ENCODE data around the gene MED8. TPM values are rescaled to one million over a fixed set of nuclear protein-coding genes. Genes with fewer than 3 reads are reported as not detected.

MED8 gene
- total and polyA plus RNA-seq, 9 of the 15 experiments (the other 6 are each of a cell fraction or from before 2014, with no cell fraction given): 23.0 to 120 (median 56.4) TPM

DNA sequence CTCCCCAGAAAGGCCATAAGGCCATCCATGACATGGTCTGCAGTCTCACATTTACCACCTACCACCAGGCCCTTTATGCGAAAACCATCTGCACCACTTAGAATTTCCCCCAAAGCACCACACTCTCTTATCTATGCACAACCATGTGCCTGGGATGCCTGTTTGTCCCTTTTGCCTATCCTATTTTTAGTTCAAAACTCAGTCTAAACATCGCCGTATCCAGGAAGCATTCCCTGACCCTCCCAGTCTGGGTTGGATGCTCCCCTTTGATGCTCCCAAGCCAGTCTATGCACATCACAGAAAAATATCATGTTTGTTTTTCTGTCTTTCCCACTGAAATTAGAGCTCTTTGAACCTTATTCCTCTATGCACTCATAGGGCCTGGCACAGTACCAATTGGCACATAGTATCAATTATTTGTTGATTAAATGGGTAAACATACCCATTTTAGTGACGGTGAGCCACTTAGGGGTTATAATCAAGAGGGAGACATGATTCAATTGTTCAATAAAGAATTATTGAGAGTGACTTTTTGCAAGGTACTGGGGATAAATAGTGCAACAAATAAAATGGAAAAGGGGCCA is 45.2 kb downstream of the MED8 start (continued):
- TF ChIP-seq MGA (IDR thresholded peaks at IDR 0.05) (0 out of 2 replicates have a peak, but pooled peaks have one; percentile 29), CHD4 (IDR thresholded peaks at IDR 0.05; ENCODE audit: insufficient read depth, insufficient replicate concordance, low read depth, low read length, poor library complexity, severe bottlenecking) (no peak), SREBF2 (CRISPR knock-in tag; IDR thresholded peaks at IDR 0.05) (no peak), NFIC (IDR thresholded peaks at IDR 0.05) (peak; percentile 14; the same call in 1 of the 2 replicates), EP300 (IDR thresholded peaks at IDR 0.05; ENCODE audit: low read length) (peak; percentile 48; the same call in 1 of the 2 replicates), HDAC6 (IDR thresholded peaks at IDR 0.05; ENCODE audit: low read depth, low read length) (no peak), ZNF253 (CRISPR knock-in tag; conservative IDR thresholded peaks at IDR 0.05) (no peak), XRCC3 (IDR thresholded peaks at IDR 0.05) (no peak), HLTF (IDR thresholded peaks at IDR 0.05) (no peak), L3MBTL2 (IDR thresholded peaks at IDR 0.05) (no peak; the same call in 1 of the 2 replicates)
- TF ChIP-seq, protein P1, sequence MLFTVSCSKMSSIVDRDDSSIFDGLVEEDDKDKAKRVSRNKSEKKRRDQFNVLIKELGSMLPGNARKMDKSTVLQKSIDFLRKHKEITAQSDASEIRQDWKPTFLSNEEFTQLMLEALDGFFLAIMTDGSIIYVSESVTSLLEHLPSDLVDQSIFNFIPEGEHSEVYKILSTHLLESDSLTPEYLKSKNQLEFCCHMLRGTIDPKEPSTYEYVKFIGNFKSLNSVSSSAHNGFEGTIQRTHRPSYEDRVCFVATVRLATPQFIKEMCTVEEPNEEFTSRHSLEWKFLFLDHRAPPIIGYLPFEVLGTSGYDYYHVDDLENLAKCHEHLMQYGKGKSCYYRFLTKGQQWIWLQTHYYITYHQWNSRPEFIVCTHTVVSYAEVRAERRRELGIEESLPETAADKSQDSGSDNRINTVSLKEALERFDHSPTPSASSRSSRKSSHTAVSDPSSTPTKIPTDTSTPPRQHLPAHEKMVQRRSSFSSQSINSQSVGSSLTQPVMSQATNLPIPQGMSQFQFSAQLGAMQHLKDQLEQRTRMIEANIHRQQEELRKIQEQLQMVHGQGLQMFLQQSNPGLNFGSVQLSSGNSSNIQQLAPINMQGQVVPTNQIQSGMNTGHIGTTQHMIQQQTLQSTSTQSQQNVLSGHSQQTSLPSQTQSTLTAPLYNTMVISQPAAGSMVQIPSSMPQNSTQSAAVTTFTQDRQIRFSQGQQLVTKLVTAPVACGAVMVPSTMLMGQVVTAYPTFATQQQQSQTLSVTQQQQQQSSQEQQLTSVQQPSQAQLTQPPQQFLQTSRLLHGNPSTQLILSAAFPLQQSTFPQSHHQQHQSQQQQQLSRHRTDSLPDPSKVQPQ (CRISPR knock-in tag; IDR thresholded peaks at IDR 0.05; ENCODE audit: borderline replicate concordance): no peak
- TF ChIP-seq, protein P2, sequence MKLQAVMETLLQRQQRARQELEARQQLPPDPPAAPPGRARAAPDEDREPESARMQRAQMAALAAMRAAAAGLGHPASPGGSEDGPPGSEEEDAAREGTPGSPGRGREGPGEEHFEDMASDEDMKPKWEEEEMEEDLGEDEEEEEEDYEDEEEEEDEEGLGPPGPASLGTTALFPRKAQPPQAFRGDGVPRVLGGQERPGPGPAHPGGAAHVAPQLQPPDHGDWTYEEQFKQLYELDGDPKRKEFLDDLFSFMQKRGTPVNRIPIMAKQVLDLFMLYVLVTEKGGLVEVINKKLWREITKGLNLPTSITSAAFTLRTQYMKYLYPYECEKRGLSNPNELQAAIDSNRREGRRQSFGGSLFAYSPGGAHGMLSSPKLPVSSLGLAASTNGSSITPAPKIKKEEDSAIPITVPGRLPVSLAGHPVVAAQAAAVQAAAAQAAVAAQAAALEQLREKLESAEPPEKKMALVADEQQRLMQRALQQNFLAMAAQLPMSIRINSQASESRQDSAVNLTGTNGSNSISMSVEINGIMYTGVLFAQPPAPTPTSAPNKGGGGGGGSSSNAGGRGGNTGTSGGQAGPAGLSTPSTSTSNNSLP (IDR thresholded peaks at IDR 0.05; ENCODE audit: borderline replicate concordance, low read depth, low read length): no peak
